ENCODE measurements around the gene ODAD2.
A peak's percentile ranks its signal among the peaks of the same experiment; 100 is the strongest.

Gene ODAD2

DNA sequence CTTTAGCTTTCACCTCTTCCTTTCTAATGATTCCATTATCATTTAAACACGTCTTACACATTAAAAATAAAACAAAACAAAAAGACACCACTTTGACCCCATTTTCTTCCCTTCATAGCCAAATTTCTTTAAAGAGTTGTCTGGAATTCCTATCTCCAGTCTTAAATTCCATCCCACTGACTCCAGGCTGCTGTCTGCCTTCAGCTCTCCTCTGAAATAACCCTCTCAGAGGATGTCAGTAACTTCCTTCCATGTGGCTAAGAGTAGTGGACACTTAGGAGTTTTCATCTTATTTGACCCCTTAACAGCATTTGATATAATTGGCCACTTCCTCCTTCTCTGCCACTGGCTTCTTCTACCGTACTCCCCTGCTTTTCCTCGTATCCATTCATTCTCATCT, 183.6 kb downstream of the ODAD2 start:
- TF ChIP-seq, protein P1, sequence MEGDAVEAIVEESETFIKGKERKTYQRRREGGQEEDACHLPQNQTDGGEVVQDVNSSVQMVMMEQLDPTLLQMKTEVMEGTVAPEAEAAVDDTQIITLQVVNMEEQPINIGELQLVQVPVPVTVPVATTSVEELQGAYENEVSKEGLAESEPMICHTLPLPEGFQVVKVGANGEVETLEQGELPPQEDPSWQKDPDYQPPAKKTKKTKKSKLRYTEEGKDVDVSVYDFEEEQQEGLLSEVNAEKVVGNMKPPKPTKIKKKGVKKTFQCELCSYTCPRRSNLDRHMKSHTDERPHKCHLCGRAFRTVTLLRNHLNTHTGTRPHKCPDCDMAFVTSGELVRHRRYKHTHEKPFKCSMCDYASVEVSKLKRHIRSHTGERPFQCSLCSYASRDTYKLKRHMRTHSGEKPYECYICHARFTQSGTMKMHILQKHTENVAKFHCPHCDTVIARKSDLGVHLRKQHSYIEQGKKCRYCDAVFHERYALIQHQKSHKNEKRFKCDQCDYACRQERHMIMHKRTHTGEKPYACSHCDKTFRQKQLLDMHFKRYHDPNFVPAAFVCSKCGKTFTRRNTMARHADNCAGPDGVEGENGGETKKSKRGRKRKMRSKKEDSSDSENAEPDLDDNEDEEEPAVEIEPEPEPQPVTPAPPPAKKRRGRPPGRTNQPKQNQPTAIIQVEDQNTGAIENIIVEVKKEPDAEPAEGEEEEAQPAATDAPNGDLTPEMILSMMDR (IDR thresholded peaks at IDR 0.05; ENCODE audit: insufficient read depth, low read length, missing control alignments): no peak
- POLR2A ChIA-PET: no interaction called here
- no peak for DNase-seq (ENCODE audit: low read depth, low spot score)
- CTCF ChIA-PET: no interaction called here
- no peak overlapping the region for H3K4me3 ChIP-seq (ENCODE audit: low read depth, low read length)

DNA sequence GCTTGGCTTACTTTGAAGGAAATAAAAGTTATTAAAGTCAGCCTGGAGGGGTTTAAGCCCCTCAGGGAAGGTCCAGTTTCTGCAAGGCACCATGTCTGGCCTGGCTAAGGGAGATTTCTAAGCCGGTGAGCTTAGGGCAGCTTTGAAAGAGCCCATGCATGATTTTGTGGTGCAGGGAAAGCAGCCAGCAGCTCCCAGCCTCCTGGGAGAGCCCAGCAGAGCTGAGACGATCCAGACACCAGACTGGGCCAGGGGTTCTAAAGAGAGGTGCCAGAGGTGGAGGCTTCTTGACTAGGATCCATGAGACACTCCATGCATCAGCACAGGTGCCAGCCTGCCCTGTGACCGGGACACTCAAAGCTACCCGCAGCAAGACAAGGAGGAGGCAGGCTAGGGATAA, 193.7 kb downstream of the ODAD2 start:
- H3K4me3 ChIP-seq (ENCODE audit: low read depth, low read length): no peak overlapping the region
- TF ChIP-seq, protein P1 (IDR thresholded peaks at IDR 0.05; ENCODE audit: insufficient read depth, low read length, missing control alignments): no peak
- CTCF ChIA-PET: interaction anchor here (1.1 to 1.6 kb wide), 2 partner anchors 10 to 13 kb away, joined by 4 to 5 read pairs; no protein-coding TSS in a partner anchor
- no peak for DNase-seq (ENCODE audit: low read depth, low spot score)
- POLR2A ChIA-PET: no interaction called here

DNA sequence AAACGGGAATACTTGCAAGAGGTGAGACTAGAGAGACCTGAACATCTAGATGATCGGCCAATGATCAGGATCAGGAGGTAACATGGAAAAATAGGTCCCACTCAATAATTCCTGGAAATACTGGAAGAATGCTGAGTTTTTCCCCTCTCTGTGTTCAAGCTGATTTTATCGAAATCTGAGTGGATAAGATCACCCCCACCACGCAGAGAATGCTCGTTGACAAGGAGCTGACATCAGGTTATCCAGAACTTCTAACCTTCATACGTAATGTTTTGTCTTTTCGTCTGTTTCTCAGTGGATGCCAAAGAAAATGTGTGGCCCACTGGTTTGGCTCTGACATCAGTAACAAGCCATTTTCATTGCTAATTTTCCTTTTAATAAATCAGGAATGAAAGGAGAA, 194.7 kb downstream of the ODAD2 start:
- TF ChIP-seq, protein P1 (IDR thresholded peaks at IDR 0.05; ENCODE audit: insufficient read depth, low read length, missing control alignments): no peak
- CTCF ChIA-PET: interaction anchor here (1.6 kb wide), 1 partner anchor 12 kb away, joined by 4 read pairs; no protein-coding TSS in a partner anchor
- no peak for DNase-seq (ENCODE audit: low read depth, low spot score)
- no peak overlapping the region for H3K4me3 ChIP-seq (ENCODE audit: low read depth, low read length)
- POLR2A ChIA-PET: no interaction called here

DNA sequence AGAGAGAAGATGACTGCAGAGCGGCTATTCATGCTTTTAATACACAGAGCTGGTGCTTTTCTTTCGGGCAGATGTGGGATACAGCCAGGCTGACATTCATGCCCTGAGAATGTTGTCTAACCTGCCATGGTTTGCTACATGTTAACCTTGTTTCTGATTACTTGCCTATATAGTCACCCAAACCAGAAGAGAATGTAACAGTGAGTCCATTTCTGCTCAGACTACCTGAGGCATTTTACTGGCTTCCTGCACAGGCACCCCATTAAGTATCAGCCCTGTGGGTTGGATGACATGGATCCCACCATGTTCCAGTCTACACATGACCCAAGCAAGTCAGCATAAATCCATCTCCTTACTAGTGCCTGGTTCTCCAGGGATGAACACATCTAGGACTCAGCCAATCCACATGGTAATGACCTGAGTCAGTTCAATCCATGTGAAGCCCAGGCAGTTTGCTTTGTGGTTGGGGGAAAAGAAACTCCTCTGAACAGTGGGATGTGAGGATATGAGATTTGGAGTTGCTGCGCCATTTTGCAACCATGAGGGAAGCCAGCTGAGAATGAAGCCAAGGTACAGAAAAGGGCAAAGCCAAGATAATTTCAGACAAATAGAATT, 197.6 kb downstream of the ODAD2 start:
- CTCF ChIA-PET: no interaction called here
- no peak overlapping the region for H3K4me3 ChIP-seq (ENCODE audit: low read depth, low read length)
- no peak for DNase-seq (ENCODE audit: low read depth, low spot score)
- TF ChIP-seq, protein P1 (IDR thresholded peaks at IDR 0.05; ENCODE audit: insufficient read depth, low read length, missing control alignments): no peak
- POLR2A ChIA-PET: no interaction called here

DNA sequence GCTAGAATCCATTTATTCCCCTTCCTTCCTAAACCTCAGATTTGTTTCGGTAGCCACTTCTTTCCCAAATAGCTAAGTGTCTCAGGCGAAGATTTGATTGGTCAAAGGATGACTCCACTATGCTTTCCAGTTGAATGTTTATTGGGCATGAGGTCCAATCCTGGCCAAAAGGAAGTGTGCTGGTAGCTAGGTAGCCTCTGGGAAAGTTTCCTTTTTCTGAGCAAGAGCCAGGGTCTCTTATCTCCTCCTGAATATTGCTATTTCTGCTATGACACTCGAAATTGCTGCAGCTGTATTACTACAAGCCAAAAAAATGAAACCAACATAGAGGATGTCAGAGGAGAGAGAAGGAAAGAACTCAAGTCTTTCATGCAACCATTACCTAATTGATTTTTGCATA, 199.8 kb downstream of the ODAD2 start:
- CTCF ChIA-PET: no interaction called here
- no peak overlapping the region for H3K4me3 ChIP-seq (ENCODE audit: low read depth, low read length)
- POLR2A ChIA-PET: no interaction called here
- TF ChIP-seq, protein P1 (IDR thresholded peaks at IDR 0.05; ENCODE audit: insufficient read depth, low read length, missing control alignments): no peak
- no peak for DNase-seq (ENCODE audit: low read depth, low spot score)

DNA sequence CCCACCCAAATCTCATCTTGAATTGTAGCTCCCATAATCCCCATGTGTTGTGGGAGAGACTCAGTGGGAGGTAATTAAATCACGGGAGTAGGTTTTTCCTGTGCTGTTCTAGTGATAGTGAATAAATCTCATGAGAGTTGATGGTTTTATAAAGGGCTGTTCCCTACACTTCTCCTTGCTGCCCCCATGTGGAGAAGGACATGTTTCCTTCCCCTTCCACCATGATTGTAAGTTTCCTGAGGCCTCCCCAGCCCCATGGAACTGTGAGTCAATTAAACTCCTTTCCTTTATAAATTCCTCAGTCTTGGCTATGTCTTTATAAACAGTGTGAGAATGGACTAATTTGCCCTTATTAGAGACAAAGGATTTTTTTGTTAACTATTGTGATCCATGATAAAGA, 204.7 kb downstream of the ODAD2 start:
- H3K4me3 ChIP-seq (ENCODE audit: low read depth, low read length): no peak overlapping the region
- TF ChIP-seq, protein P1 (IDR thresholded peaks at IDR 0.05; ENCODE audit: insufficient read depth, low read length, missing control alignments): peak; percentile 12
- DNase-seq (ENCODE audit: low read depth, low spot score): no peak
- ChIA-PET POLR2A (no interaction called here), CTCF (interaction anchor here (0.6 to 1.6 kb wide), 2 partner anchors 11 to 270 kb away, joined by 3 to 5 read pairs; no protein-coding TSS in a partner anchor)
